Gastrocnemius medialis (tissue), 4 donors: ENCODE measurements around the gene TTN.

Experiments used
- POLR2A ChIP-seq, 2 donors: fragments of 450-650 bp; IDR thresholded peaks; one replicate each; pipeline ENCODE4 v1.6.1; 2017; ENCODE audit warnings: antibody characterized with exemption in 2 of 2, mild to moderate bottlenecking in 2 of 2, moderate library complexity in 2 of 2
- TF ChIP-seq, protein P1 (sequence below), 5 experiments: fragments of 450-650 bp in 3 of 5; fragments of 200-600 bp in 2 of 5; sonication (generic) in 2 of 5; IDR thresholded peaks in 4 of 5; conservative IDR thresholded peaks in 1 of 5; 1 replicate in 4 of 5; 2 replicates in 1 of 5; pipeline ENCODE4 v1.5.1; 2016 to 2019; ENCODE audit warnings: antibody characterized with exemption in 5 of 5, mild to moderate bottlenecking in 3 of 5, moderate library complexity in 3 of 5

DNA sequence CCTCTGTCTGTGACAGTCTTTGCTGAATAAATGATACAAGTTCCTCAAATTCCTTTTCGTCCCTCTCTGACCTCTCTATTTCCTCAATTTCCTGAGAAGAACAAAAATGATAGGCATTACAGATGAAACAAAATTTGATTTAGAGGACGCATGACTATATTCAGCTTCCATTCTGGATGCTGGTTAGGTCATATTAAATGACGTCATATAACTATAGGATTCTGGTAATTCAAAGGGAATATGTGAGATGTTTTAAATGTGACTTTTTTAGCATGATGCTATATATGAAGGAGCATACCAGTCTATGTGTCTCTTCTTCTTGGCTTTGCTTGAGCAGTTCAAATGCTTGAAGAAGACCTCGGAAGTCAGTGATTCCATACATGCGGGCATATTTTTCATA, 102.3 kb downstream of the TTN start:
- TF ChIP-seq, protein P1, sequence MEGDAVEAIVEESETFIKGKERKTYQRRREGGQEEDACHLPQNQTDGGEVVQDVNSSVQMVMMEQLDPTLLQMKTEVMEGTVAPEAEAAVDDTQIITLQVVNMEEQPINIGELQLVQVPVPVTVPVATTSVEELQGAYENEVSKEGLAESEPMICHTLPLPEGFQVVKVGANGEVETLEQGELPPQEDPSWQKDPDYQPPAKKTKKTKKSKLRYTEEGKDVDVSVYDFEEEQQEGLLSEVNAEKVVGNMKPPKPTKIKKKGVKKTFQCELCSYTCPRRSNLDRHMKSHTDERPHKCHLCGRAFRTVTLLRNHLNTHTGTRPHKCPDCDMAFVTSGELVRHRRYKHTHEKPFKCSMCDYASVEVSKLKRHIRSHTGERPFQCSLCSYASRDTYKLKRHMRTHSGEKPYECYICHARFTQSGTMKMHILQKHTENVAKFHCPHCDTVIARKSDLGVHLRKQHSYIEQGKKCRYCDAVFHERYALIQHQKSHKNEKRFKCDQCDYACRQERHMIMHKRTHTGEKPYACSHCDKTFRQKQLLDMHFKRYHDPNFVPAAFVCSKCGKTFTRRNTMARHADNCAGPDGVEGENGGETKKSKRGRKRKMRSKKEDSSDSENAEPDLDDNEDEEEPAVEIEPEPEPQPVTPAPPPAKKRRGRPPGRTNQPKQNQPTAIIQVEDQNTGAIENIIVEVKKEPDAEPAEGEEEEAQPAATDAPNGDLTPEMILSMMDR (IDR thresholded peaks at IDR 0.05 in 4 of 5, conservative IDR thresholded peaks at IDR 0.05 in 1 of 5) = no peak
- TF ChIP-seq POLR2A (IDR thresholded peaks at IDR 0.05) = no peak
